ENCODE data around the gene CACNA1H. TPM values are rescaled to one million over a fixed set of nuclear protein-coding genes. Genes with fewer than 3 reads are reported as not detected.

CACNA1H gene
- total RNA-seq (2021) (19.7 and 25.0 TPM in 2 replicates), Bru-seq, nascent RNA (percentile 43 among the genes with signal in this experiment), BruChase-seq, experiment 1, labeled RNA remaining after a 2-hour chase (percentile 50 among the genes with signal in this experiment), BruChase-seq, experiment 2, labeled RNA remaining after a 6-hour chase (percentile 75 among the genes with signal in this experiment)
- long read RNA-seq, partial matches to known transcripts: 17 of 38 reads
- long read RNA-seq, other reads (novel, unspliced or antisense): 21 of 38 reads

DNA sequence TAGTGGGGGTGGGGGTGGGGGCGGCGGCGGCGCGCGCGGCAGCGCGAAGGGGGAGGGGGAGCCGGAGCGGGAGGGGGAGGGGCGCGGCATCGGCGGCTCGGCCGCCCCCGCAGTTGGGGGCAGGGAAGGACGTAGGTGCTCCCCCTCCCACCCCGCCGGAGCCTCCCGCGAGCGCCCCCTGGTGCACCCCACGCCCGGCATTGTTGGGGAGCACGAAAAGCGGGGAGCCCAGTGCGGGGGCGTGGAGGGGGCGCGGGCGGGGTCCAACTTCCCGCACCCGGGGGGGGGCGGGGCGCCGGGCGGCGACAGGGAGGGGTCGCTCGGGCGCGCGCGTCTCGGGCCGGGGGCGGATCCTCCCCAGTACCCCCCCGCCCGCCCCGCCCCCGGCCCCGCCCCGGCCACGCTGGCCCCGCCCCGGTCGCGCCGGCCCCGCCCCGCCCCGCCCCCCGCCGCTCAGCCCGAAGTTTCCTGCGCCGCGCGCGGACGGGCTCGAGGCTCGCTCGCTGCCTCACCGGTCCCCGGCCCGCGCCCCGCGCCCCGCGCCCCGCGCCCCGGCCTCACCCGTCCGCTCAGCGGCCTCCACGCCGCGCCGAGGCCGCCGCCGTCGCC lies at the start of gene CACNA1H:
CACNA1H (plus strand) TSS at position 456 of the 609 bp plus-strand sequence. CDS start 632 bp downstream, outside the sequence.
- CTCF ChIA-PET: no interaction called here

DNA sequence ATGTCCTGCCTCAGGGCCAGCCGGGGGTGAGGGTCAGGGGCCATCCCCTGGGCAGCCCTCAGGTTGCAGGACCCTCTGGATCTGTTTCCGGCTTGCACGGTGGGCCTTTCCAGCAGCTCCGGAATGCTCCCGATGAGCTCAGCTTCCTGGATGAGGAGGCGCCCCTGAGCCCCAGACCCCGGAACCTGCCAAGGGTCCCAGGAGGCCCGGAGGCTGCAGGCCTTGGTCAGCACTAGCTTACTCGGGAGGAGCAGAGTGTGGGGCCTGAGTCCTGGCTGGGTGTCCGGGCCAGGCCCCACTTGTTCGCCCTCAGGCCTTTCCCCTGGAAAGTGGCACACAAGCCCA lies 49.3 kb upstream of the CACNA1H start:
- ChIA-PET CTCF (interaction anchor here (0.8 to 1.1 kb wide), 2 partner anchors 46 to 63 kb away, joined by 3 to 6 read pairs; no protein-coding TSS in a partner anchor), POLR2A (ENCODE audit: low non-redundant PET) (no interaction called here)
- Histone ChIP-seq H3K4me1 (ENCODE audit: insufficient read depth, low read length, poor library complexity, severe bottlenecking) (peaks cover 4% of the 10 kb centered on the region), H3K9me3 (ENCODE audit: low read depth, low read length, poor library complexity, severe bottlenecking) (no peaks in the 10 kb centered on the region), H3K27me3 (replicated peaks; ENCODE audit: insufficient read depth, low read depth, low read length, poor library complexity) (no peaks in the 10 kb centered on the region), H3K4me3 (ENCODE audit: low read depth, low read length, poor library complexity, severe bottlenecking) (no peak overlapping the region), H3K36me3 (ENCODE audit: insufficient read depth, low read length, poor library complexity, severe bottlenecking) (no peaks in the 10 kb centered on the region), H3K27ac (ENCODE audit: low read depth, low read length, poor library complexity, severe bottlenecking) (no peak overlapping the region)
- no TSS peak for BruUV-seq (replicated peaks)
- DNase-seq (ENCODE audit: low spot score): no peak
- TF ChIP-seq, protein P1, sequence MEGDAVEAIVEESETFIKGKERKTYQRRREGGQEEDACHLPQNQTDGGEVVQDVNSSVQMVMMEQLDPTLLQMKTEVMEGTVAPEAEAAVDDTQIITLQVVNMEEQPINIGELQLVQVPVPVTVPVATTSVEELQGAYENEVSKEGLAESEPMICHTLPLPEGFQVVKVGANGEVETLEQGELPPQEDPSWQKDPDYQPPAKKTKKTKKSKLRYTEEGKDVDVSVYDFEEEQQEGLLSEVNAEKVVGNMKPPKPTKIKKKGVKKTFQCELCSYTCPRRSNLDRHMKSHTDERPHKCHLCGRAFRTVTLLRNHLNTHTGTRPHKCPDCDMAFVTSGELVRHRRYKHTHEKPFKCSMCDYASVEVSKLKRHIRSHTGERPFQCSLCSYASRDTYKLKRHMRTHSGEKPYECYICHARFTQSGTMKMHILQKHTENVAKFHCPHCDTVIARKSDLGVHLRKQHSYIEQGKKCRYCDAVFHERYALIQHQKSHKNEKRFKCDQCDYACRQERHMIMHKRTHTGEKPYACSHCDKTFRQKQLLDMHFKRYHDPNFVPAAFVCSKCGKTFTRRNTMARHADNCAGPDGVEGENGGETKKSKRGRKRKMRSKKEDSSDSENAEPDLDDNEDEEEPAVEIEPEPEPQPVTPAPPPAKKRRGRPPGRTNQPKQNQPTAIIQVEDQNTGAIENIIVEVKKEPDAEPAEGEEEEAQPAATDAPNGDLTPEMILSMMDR (conservative IDR thresholded peaks at IDR 0.05; ENCODE audit: low read depth, low read length): no peak
- no peak for TF ChIP-seq EZH2 (IDR thresholded peaks at IDR 0.05; ENCODE audit: borderline replicate concordance, low read depth, low read length, poor library complexity, severe bottlenecking)
- intact Hi-C loops (cut with micrococcal nuclease; ENCODE audit: unreplicated experiment): no loop called here

More for the DNA sequence above, at the start of gene CACNA1H:
- H3K27ac ChIP-seq (ENCODE audit: low read depth, low read length, poor library complexity, severe bottlenecking): peak within 1 kb of the TSS; percentile 55
- no TSS peak for BruUV-seq (replicated peaks)
- H3K4me1 ChIP-seq (ENCODE audit: insufficient read depth, low read length, poor library complexity, severe bottlenecking): peaks cover 41% of the 10 kb centered on the region
- no peaks in the 10 kb centered on the region for H3K36me3 ChIP-seq (ENCODE audit: insufficient read depth, low read length, poor library complexity, severe bottlenecking)
- POLR2A ChIA-PET (ENCODE audit: low non-redundant PET): no interaction called here
- peak; percentile 74 for DNase-seq (ENCODE audit: low spot score)
- peak within 1 kb of the TSS; percentile 63 for H3K4me3 ChIP-seq (ENCODE audit: low read depth, low read length, poor library complexity, severe bottlenecking)
- TF ChIP-seq, protein P1 (conservative IDR thresholded peaks at IDR 0.05; ENCODE audit: low read depth, low read length): peak; percentile 46; the same call in 1 of the 2 replicates
- TF ChIP-seq EZH2 (IDR thresholded peaks at IDR 0.05; ENCODE audit: borderline replicate concordance, low read depth, low read length, poor library complexity, severe bottlenecking): no peak
- intact Hi-C loops (cut with micrococcal nuclease; ENCODE audit: unreplicated experiment): no loop called here
- no peaks in the 10 kb centered on the region for H3K9me3 ChIP-seq (ENCODE audit: low read depth, low read length, poor library complexity, severe bottlenecking)
- H3K27me3 ChIP-seq (replicated peaks; ENCODE audit: insufficient read depth, low read depth, low read length, poor library complexity): no peaks in the 10 kb centered on the region

DNA sequence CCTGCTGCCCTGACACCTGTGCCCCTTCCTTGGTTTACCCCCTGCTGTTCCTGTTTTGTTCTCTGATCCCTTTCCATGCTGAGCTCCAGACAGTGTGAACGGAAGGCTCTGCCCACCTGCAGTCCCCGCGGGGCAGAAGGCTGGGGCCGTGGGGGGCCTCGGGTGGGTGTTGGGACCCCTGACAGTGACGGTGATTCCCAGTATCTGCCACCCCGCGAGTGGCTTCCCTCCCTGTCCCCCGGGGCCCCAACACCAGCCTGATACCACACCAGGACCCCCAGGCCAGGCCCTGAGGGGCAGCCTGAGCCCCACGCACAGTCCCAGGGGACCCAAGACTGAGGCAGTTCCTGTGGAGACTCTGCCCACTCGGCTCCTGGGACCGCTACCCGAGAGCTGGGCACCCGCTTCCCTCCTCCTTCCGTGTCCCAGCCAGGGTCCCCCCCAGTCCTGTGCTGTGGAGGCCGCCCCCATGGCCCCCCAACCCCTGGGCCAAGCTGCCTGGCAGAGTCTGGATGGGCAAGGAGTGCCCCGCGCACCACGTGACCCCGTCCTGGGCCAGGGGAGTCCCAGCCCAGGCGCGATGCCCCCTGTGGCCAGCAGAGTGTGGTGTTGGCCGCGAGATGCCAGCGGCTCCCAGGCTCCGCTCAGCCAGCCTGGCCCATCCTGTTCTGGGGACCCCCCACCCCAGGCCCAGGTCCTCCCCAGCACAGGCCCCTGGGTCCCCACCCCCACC lies 46.9 kb upstream of the CACNA1H start:
- TF ChIP-seq, protein P1 (conservative IDR thresholded peaks at IDR 0.05; ENCODE audit: low read depth, low read length): peak; percentile 92
- TF ChIP-seq EZH2 (IDR thresholded peaks at IDR 0.05; ENCODE audit: borderline replicate concordance, low read depth, low read length, poor library complexity, severe bottlenecking): no peak
- H3K9me3 ChIP-seq (ENCODE audit: low read depth, low read length, poor library complexity, severe bottlenecking): no peaks in the 10 kb centered on the region
- peaks cover 4% of the 10 kb centered on the region for H3K4me1 ChIP-seq (ENCODE audit: insufficient read depth, low read length, poor library complexity, severe bottlenecking)
- CTCF ChIA-PET: interaction anchor here (0.7 kb wide), 1 partner anchor 88 kb away, joined by 3 read pairs; no protein-coding TSS in a partner anchor
- POLR2A ChIA-PET (ENCODE audit: low non-redundant PET): no interaction called here
- DNase-seq (ENCODE audit: low spot score): peak; percentile 83
- intact Hi-C loops (cut with micrococcal nuclease; ENCODE audit: unreplicated experiment): loop anchor here (1.0 kb wide), 1 partner anchor 88 kb away; no protein-coding TSS in a partner anchor
- H3K27me3 ChIP-seq (replicated peaks; ENCODE audit: insufficient read depth, low read depth, low read length, poor library complexity): no peaks in the 10 kb centered on the region
- no TSS peak for BruUV-seq (replicated peaks)
- no peak overlapping the region for H3K27ac ChIP-seq (ENCODE audit: low read depth, low read length, poor library complexity, severe bottlenecking)
- H3K36me3 ChIP-seq (ENCODE audit: insufficient read depth, low read length, poor library complexity, severe bottlenecking): no peaks in the 10 kb centered on the region
- H3K4me3 ChIP-seq (ENCODE audit: low read depth, low read length, poor library complexity, severe bottlenecking): no peak overlapping the region

Data from A673 (cell line).